ENCODE measurements around the gene RCVRN.

RCVRN gene

GRCh38 chr17:9862949-9863348, 42.1 kb downstream of the RCVRN start:
- H3K27me3 ChIP-seq (replicated peaks; ENCODE audit: control insufficient read depth, insufficient read depth, low read length, poor library complexity, severe bottlenecking), result no peaks in the 10 kb centered on the region
- H3K4me3 ChIP-seq (ENCODE audit: insufficient read depth, low read depth, low read length, poor library complexity, severe bottlenecking), result no peak overlapping the region
- H3K36me3 ChIP-seq (ENCODE audit: control insufficient read depth, insufficient read depth, low read length), result no peaks in the 10 kb centered on the region
- no peaks in the 10 kb centered on the region for H3K4me1 ChIP-seq (ENCODE audit: control insufficient read depth, insufficient read depth, low read length, poor library complexity, severe bottlenecking)
- no peak overlapping the region for H3K27ac ChIP-seq (ENCODE audit: insufficient read depth, low read length, poor library complexity, severe bottlenecking)
- H3K9me3 ChIP-seq (ENCODE audit: control insufficient read depth, low read length), result no peaks in the 10 kb centered on the region
- no peak for DNase-seq

- Histone ChIP-seq H3K4me3 (ENCODE audit: insufficient read depth, low read depth, low read length, poor library complexity, severe bottlenecking) (no peak overlapping the region), H3K27me3 (replicated peaks; ENCODE audit: control insufficient read depth, insufficient read depth, low read length, poor library complexity, severe bottlenecking) (no peaks in the 10 kb centered on the region), H3K4me1 (ENCODE audit: control insufficient read depth, insufficient read depth, low read length, poor library complexity, severe bottlenecking) (no peaks in the 10 kb centered on the region), H3K27ac (ENCODE audit: insufficient read depth, low read length, poor library complexity, severe bottlenecking) (no peak overlapping the region), H3K9me3 (ENCODE audit: control insufficient read depth, low read length) (no peaks in the 10 kb centered on the region), H3K36me3 (ENCODE audit: control insufficient read depth, insufficient read depth, low read length) (no peaks in the 10 kb centered on the region)
- DNase-seq, result no peak
Measured at GRCh38 chr17:9862220-9862619, 42.9 kb downstream of the RCVRN start.

GRCh38 chr17:9860851-9861250, 44.2 kb downstream of the RCVRN start:
- Histone ChIP-seq H3K4me3 (ENCODE audit: insufficient read depth, low read depth, low read length, poor library complexity, severe bottlenecking) (no peak overlapping the region), H3K9me3 (ENCODE audit: control insufficient read depth, low read length) (no peaks in the 10 kb centered on the region), H3K36me3 (ENCODE audit: control insufficient read depth, insufficient read depth, low read length) (no peaks in the 10 kb centered on the region), H3K4me1 (ENCODE audit: control insufficient read depth, insufficient read depth, low read length, poor library complexity, severe bottlenecking) (no peaks in the 10 kb centered on the region), H3K27ac (ENCODE audit: insufficient read depth, low read length, poor library complexity, severe bottlenecking) (no peak overlapping the region), H3K27me3 (replicated peaks; ENCODE audit: control insufficient read depth, insufficient read depth, low read length, poor library complexity, severe bottlenecking) (no peaks in the 10 kb centered on the region)
- no peak for DNase-seq

GRCh38 chr17:9859781-9860180, 45.3 kb downstream of the RCVRN start:
- no peak for DNase-seq
- H3K27me3 ChIP-seq (replicated peaks; ENCODE audit: control insufficient read depth, insufficient read depth, low read length, poor library complexity, severe bottlenecking), result no peaks in the 10 kb centered on the region
- no peak overlapping the region for H3K27ac ChIP-seq (ENCODE audit: insufficient read depth, low read length, poor library complexity, severe bottlenecking)
- no peaks in the 10 kb centered on the region for H3K4me1 ChIP-seq (ENCODE audit: control insufficient read depth, insufficient read depth, low read length, poor library complexity, severe bottlenecking)
- H3K4me3 ChIP-seq (ENCODE audit: insufficient read depth, low read depth, low read length, poor library complexity, severe bottlenecking), result no peak overlapping the region
- H3K36me3 ChIP-seq (ENCODE audit: control insufficient read depth, insufficient read depth, low read length), result no peaks in the 10 kb centered on the region
- H3K9me3 ChIP-seq (ENCODE audit: control insufficient read depth, low read length), result no peaks in the 10 kb centered on the region

GRCh38 chr17:9855036-9855435, 50.0 kb downstream of the RCVRN start:
- Histone ChIP-seq H3K36me3 (ENCODE audit: control insufficient read depth, insufficient read depth, low read length) (no peaks in the 10 kb centered on the region), H3K9me3 (ENCODE audit: control insufficient read depth, low read length) (no peaks in the 10 kb centered on the region), H3K27ac (ENCODE audit: insufficient read depth, low read length, poor library complexity, severe bottlenecking) (no peak overlapping the region), H3K27me3 (replicated peaks; ENCODE audit: control insufficient read depth, insufficient read depth, low read length, poor library complexity, severe bottlenecking) (no peaks in the 10 kb centered on the region), H3K4me1 (ENCODE audit: control insufficient read depth, insufficient read depth, low read length, poor library complexity, severe bottlenecking) (no peaks in the 10 kb centered on the region), H3K4me3 (ENCODE audit: insufficient read depth, low read depth, low read length, poor library complexity, severe bottlenecking) (no peak overlapping the region)
- DNase-seq, result no peak

- no peak overlapping the region for H3K4me3 ChIP-seq (ENCODE audit: insufficient read depth, low read depth, low read length, poor library complexity, severe bottlenecking)
- no peaks in the 10 kb centered on the region for H3K36me3 ChIP-seq (ENCODE audit: control insufficient read depth, insufficient read depth, low read length)
- no peaks in the 10 kb centered on the region for H3K27me3 ChIP-seq (replicated peaks; ENCODE audit: control insufficient read depth, insufficient read depth, low read length, poor library complexity, severe bottlenecking)
- no peaks in the 10 kb centered on the region for H3K9me3 ChIP-seq (ENCODE audit: control insufficient read depth, low read length)
- no peaks in the 10 kb centered on the region for H3K4me1 ChIP-seq (ENCODE audit: control insufficient read depth, insufficient read depth, low read length, poor library complexity, severe bottlenecking)
- no peak for DNase-seq
- no peak overlapping the region for H3K27ac ChIP-seq (ENCODE audit: insufficient read depth, low read length, poor library complexity, severe bottlenecking)
Measured at GRCh38 chr17:9854255-9854654, 50.8 kb downstream of the RCVRN start.

GRCh38 chr17:9850151-9850550, 54.9 kb downstream of the RCVRN start:
- no peak for DNase-seq
- Histone ChIP-seq H3K27ac (ENCODE audit: insufficient read depth, low read length, poor library complexity, severe bottlenecking) (no peak overlapping the region), H3K36me3 (ENCODE audit: control insufficient read depth, insufficient read depth, low read length) (no peaks in the 10 kb centered on the region), H3K4me3 (ENCODE audit: insufficient read depth, low read depth, low read length, poor library complexity, severe bottlenecking) (no peak overlapping the region), H3K27me3 (replicated peaks; ENCODE audit: control insufficient read depth, insufficient read depth, low read length, poor library complexity, severe bottlenecking) (no peaks in the 10 kb centered on the region), H3K4me1 (ENCODE audit: control insufficient read depth, insufficient read depth, low read length, poor library complexity, severe bottlenecking) (no peaks in the 10 kb centered on the region), H3K9me3 (ENCODE audit: control insufficient read depth, low read length) (no peaks in the 10 kb centered on the region)
